Fibroblast of lung (primary cell): ENCODE measurements around the gene L3MBTL4.

Source experiments
- CTCF ChIP-seq, 2 donors: IDR thresholded peaks in 1 of 2; conservative IDR thresholded peaks in 1 of 2; 1 replicate in 1 of 2; 2 replicates in 1 of 2; pipeline ENCODE4 v1.5.1; 2011 to 2012; ENCODE audit warnings: low read length in 2 of 2, control low read depth in 1 of 2, inconsistent platforms in 1 of 2, low read depth in 1 of 2, mild to moderate bottlenecking in 1 of 2
- EZH2 ChIP-seq: IDR thresholded peaks from 2 replicates; pipeline ENCODE4 v1.5.1; 2012; ENCODE audit warnings: low read length, control low read depth, mild to moderate bottlenecking; ENCODE audit errors: missing control alignments

- no peak for TF ChIP-seq CTCF (conservative IDR thresholded peaks at IDR 0.05 in 1 of 2, IDR thresholded peaks at IDR 0.05 in 1 of 2; ENCODE audit: low read depth in 1 of 2, low read length in 2 of 2)
- no peak for TF ChIP-seq EZH2
Measured at GRCh38 chr18:6017171-6017570, 397.5 kb downstream of the L3MBTL4 start.
